ENCODE measurements around the gene SERPINA7. TPM values are rescaled to one million over a fixed set of nuclear protein-coding genes. Genes with fewer than 3 reads are reported as not detected.

The SERPINA7 gene, protein sequence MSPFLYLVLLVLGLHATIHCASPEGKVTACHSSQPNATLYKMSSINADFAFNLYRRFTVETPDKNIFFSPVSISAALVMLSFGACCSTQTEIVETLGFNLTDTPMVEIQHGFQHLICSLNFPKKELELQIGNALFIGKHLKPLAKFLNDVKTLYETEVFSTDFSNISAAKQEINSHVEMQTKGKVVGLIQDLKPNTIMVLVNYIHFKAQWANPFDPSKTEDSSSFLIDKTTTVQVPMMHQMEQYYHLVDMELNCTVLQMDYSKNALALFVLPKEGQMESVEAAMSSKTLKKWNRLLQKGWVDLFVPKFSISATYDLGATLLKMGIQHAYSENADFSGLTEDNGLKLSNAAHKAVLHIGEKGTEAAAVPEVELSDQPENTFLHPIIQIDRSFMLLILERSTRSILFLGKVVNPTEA
- total RNA-seq (2021) (not detected in 3 replicates), Bru-seq, nascent RNA (not detected)
- long read RNA-seq, experiment 1: 0 reads
- long read RNA-seq, experiment 2: 0 reads
- long read RNA-seq, experiment 3: 0 reads

DNA sequence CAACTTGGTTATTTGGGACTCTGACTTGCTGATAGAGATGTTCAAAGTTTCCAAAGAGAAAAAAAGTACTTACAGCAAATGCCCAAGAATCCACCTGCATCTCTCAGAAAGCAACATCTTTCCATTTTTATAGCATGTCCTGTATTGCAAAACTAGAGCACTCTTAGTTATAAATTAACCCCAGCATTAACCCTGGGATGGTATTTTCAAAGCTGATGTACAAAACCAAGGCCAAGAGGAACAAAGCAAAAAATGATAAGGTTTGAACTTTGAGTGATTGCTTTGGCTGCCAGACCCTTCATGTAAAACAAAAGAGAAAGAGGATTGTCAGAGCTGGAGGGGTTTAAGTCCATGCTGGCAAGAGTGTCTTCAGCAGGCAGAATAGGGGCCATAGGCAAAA is at the start of gene SERPINA7:
Gene SERPINA7 (minus strand): TSS at position 103 of the 400 bp plus-strand sequence. CDS start 1,669 bp downstream, outside the sequence.
- no peak within 1 kb of the TSS for H3K4me3 Mint-ChIP-seq
- POLR2A ChIA-PET: no interaction called here
- TF ChIP-seq ESRRA (CRISPR knock-in tag; IDR thresholded peaks at IDR 0.05; ENCODE audit: borderline replicate concordance): no peak
- TF ChIP-seq SMAD3 (CRISPR knock-in tag; IDR thresholded peaks at IDR 0.05; ENCODE audit: borderline replicate concordance): no peak
- no peak for TF ChIP-seq TEAD4 (CRISPR knock-in tag; IDR thresholded peaks at IDR 0.05)
- TF ChIP-seq ATF3 (CRISPR knock-in tag; conservative IDR thresholded peaks at IDR 0.05): no peak
- no peak for TF ChIP-seq ZNF423 (CRISPR knock-in tag; IDR thresholded peaks at IDR 0.05)
- TF ChIP-seq ETV6 (CRISPR knock-in tag; IDR thresholded peaks at IDR 0.05): no peak
- TF ChIP-seq GABPB1 (CRISPR knock-in tag; IDR thresholded peaks at IDR 0.05): no peak
- no peak for TF ChIP-seq ERG (CRISPR knock-in tag; IDR thresholded peaks at IDR 0.05)
- TF ChIP-seq USF1 (CRISPR knock-in tag; IDR thresholded peaks at IDR 0.05): no peak
- TF ChIP-seq, protein P1, sequence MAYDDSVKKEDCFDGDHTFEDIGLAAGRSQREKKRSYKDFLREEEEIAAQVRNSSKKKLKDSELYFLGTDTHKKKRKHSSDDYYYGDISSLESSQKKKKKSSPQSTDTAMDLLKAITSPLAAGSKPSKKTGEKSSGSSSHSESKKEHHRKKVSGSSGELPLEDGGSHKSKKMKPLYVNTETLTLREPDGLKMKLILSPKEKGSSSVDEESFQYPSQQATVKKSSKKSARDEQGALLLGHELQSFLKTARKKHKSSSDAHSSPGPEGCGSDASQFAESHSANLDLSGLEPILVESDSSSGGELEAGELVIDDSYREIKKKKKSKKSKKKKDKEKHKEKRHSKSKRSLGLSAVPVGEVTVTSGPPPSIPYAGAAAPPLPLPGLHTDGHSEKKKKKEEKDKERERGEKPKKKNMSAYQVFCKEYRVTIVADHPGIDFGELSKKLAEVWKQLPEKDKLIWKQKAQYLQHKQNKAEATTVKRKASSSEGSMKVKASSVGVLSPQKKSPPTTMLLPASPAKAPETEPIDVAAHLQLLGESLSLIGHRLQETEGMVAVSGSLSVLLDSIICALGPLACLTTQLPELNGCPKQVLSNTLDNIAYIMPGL (CRISPR knock-in tag; IDR thresholded peaks at IDR 0.05): no peak
- TF ChIP-seq KAT7 (CRISPR knock-in tag; IDR thresholded peaks at IDR 0.05; ENCODE audit: borderline replicate concordance): no peak
- no peak for TF ChIP-seq E2F1 (CRISPR knock-in tag; IDR thresholded peaks at IDR 0.05)
- no peak for TF ChIP-seq ZNF219 (CRISPR knock-in tag; IDR thresholded peaks at IDR 0.05; ENCODE audit: borderline replicate concordance)
- no peak for TF ChIP-seq FOXK1 (CRISPR knock-in tag; IDR thresholded peaks at IDR 0.05)
- TF ChIP-seq ZNF232 (CRISPR knock-in tag; IDR thresholded peaks at IDR 0.05): no peak
- no peak for TF ChIP-seq FOXJ3 (CRISPR knock-in tag; IDR thresholded peaks at IDR 0.05; ENCODE audit: borderline replicate concordance)
- no peak for TF ChIP-seq PRRX2 (CRISPR knock-in tag; IDR thresholded peaks at IDR 0.05)
- no peaks in the 10 kb centered on the region; the same call in 1 of the 2 replicates for H3K27me3 Mint-ChIP-seq (ENCODE audit: low read depth)
- H3K27ac Mint-ChIP-seq: no peak within 1 kb of the TSS
- DNase-seq (ENCODE audit: low spot score) (no peak), ATAC-seq (no peak)
- no peaks in the 10 kb centered on the region for H3K4me1 Mint-ChIP-seq
- CTCF ChIA-PET: no interaction called here
- H3K9me3 Mint-ChIP-seq: no peaks in the 10 kb centered on the region
- H3K36me3 Mint-ChIP-seq: no peaks in the 10 kb centered on the region

GRCh38 chrX:106069048-106069447 is 30.5 kb upstream of the SERPINA7 start:
- CTCF ChIA-PET: no interaction called here
- no peaks in the 10 kb centered on the region for H3K9me3 Mint-ChIP-seq
- H3K36me3 Mint-ChIP-seq: no peaks in the 10 kb centered on the region
- POLR2A ChIA-PET: no interaction called here
- H3K27ac Mint-ChIP-seq: no peak overlapping the region
- H3K4me3 Mint-ChIP-seq: no peak overlapping the region
- no peak for ATAC-seq
- 0 out of 2 replicates have a peak, but pooled peaks cover 2% of the 10 kb centered on the region for H3K4me1 Mint-ChIP-seq
- peaks cover 6% of the 10 kb centered on the region for H3K27me3 Mint-ChIP-seq (ENCODE audit: low read depth)
- no peak for DNase-seq (ENCODE audit: low spot score)
- no peak for TF ChIP-seq FOXP1 (CRISPR knock-in tag; IDR thresholded peaks at IDR 0.05; ENCODE audit: borderline replicate concordance)
- TF ChIP-seq SMAD3 (CRISPR knock-in tag; IDR thresholded peaks at IDR 0.05; ENCODE audit: borderline replicate concordance): no peak
- no peak for TF ChIP-seq ESRRA (CRISPR knock-in tag; IDR thresholded peaks at IDR 0.05; ENCODE audit: borderline replicate concordance)
- no peak for TF ChIP-seq ZBTB43 (CRISPR knock-in tag; IDR thresholded peaks at IDR 0.05)
- TF ChIP-seq PRRX2 (CRISPR knock-in tag; IDR thresholded peaks at IDR 0.05): no peak
- no peak for TF ChIP-seq TP53 (CRISPR knock-in tag; IDR thresholded peaks at IDR 0.05)
- no peak for TF ChIP-seq TEAD4 (CRISPR knock-in tag; IDR thresholded peaks at IDR 0.05)
- TF ChIP-seq, protein P2, sequence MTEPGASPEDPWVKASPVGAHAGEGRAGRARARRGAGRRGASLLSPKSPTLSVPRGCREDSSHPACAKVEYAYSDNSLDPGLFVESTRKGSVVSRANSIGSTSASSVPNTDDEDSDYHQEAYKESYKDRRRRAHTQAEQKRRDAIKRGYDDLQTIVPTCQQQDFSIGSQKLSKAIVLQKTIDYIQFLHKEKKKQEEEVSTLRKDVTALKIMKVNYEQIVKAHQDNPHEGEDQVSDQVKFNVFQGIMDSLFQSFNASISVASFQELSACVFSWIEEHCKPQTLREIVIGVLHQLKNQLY (CRISPR knock-in tag; IDR thresholded peaks at IDR 0.05): no peak
- no peak for TF ChIP-seq HMGA2 (CRISPR knock-in tag; IDR thresholded peaks at IDR 0.05)
- no peak for TF ChIP-seq ZNF317 (CRISPR knock-in tag; IDR thresholded peaks at IDR 0.05; ENCODE audit: borderline replicate concordance, low read depth)
- no peak for TF ChIP-seq ZBTB21 (CRISPR knock-in tag; IDR thresholded peaks at IDR 0.05; ENCODE audit: borderline replicate concordance)

Measured in WTC11 (cell line).